HG02852 (cell line): ENCODE results near the gene GMPS.
"Not testable (repeated sequence)": the region's sequence is repeated elsewhere in the genome, so short reads cannot be mapped to it uniquely, and the experiment has no call there.

Source experiments
- ATAC-seq: cut with Tn5 transposase; IDR thresholded peaks from one replicate; pipeline ENCODE4 v1.9.1; 2021; ENCODE audit warnings: mild to moderate bottlenecking, moderate library complexity; ENCODE audit not compliant: unreplicated experiment

Gene GMPS

GRCh38 chr3:155870133-155870944 is at the start of gene GMPS:
TSS of gene GMPS (plus strand) at chr3:155870650. CDS start at chr3:155870871, 221 bp downstream.
- peak; percentile 87 for ATAC-seq

GRCh38 chr3:155828490-155829098 is 41.9 kb upstream of the GMPS start:
- ATAC-seq, result not testable (repeated sequence)

GRCh38 chr3:155835341-155836071 is 34.9 kb upstream of the GMPS start:
- no peak for ATAC-seq

- no peak for ATAC-seq
These were observed 26.9 kb upstream of the GMPS start for GRCh38 chr3:155843569-155843968.

- ATAC-seq, result no peak
These were observed 24.3 kb upstream of the GMPS start for GRCh38 chr3:155846119-155846518.

- no peak for ATAC-seq
These were observed 22.5 kb upstream of the GMPS start for GRCh38 chr3:155847993-155848392.

- ATAC-seq, result not testable (repeated sequence)
These were observed 21.0 kb upstream of the GMPS start for GRCh38 chr3:155849404-155849803.

GRCh38 chr3:155852341-155852740 is 18.1 kb upstream of the GMPS start:
- no peak for ATAC-seq

- peak; percentile 6 for ATAC-seq
These were observed 17.0 kb upstream of the GMPS start for GRCh38 chr3:155853214-155854140.

GRCh38 chr3:155854141-155854940 is 16.1 kb upstream of the GMPS start, which contains the start of gene SLC33A1:
TSS of gene SLC33A1 (minus strand) at chr3:155854427. CDS start at chr3:155853997, 430 bp downstream.
- peak; percentile 93 for ATAC-seq

GRCh38 chr3:155859859-155860258 is 10.6 kb upstream of the GMPS start:
- peak; percentile 44 for ATAC-seq

GRCh38 chr3:155860424-155860823 is 10.0 kb upstream of the GMPS start:
- ATAC-seq, result not testable (repeated sequence)

- ATAC-seq, result no peak
These were observed 8.8 kb upstream of the GMPS start for GRCh38 chr3:155861476-155862183.

- not testable (repeated sequence) for ATAC-seq
These were observed 8.0 kb upstream of the GMPS start for GRCh38 chr3:155862290-155862982.

GRCh38 chr3:155863072-155863784 is 7.2 kb upstream of the GMPS start:
- no peak for ATAC-seq

GRCh38 chr3:155869691-155870090 is 759 bp upstream of the GMPS start:
- ATAC-seq, result no peak

- peak; percentile 27 for ATAC-seq
These were observed 695 bp downstream of the GMPS start for GRCh38 chr3:155870945-155871745.
